Gastrocnemius medialis (tissue), 4 donors: ENCODE results near the gene CEBPG.

Experiments used
- POLR2A ChIP-seq, 2 donors: fragments of 450-650 bp; IDR thresholded peaks; one replicate each; pipeline ENCODE4 v1.6.1; 2017; ENCODE audit warnings: antibody characterized with exemption in 2 of 2, mild to moderate bottlenecking in 2 of 2, moderate library complexity in 2 of 2
- TF ChIP-seq, protein P1 (sequence below), 5 experiments: fragments of 450-650 bp in 3 of 5; fragments of 200-600 bp in 2 of 5; sonication (generic) in 2 of 5; IDR thresholded peaks in 4 of 5; conservative IDR thresholded peaks in 1 of 5; 1 replicate in 4 of 5; 2 replicates in 1 of 5; pipeline ENCODE4 v1.5.1; 2016 to 2019; ENCODE audit warnings: antibody characterized with exemption in 5 of 5, mild to moderate bottlenecking in 3 of 5, moderate library complexity in 3 of 5

DNA sequence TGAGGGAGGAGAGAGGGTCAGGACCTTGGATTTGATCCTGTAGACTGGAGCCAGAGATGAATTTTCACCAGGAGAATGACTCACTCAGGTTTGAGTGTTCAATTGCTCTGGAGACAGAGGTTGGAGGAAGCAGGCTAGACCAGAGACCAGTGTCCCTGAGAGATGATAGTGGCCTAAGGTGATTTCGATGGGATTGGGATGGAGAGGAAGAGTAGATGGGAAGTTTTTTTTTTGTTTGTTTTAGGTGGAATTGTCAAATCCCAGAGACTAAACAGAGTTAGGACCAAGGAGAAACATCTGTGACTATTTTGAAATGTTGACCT lies 2.3 kb downstream of the CEBPG start:
- TF ChIP-seq, protein P1, sequence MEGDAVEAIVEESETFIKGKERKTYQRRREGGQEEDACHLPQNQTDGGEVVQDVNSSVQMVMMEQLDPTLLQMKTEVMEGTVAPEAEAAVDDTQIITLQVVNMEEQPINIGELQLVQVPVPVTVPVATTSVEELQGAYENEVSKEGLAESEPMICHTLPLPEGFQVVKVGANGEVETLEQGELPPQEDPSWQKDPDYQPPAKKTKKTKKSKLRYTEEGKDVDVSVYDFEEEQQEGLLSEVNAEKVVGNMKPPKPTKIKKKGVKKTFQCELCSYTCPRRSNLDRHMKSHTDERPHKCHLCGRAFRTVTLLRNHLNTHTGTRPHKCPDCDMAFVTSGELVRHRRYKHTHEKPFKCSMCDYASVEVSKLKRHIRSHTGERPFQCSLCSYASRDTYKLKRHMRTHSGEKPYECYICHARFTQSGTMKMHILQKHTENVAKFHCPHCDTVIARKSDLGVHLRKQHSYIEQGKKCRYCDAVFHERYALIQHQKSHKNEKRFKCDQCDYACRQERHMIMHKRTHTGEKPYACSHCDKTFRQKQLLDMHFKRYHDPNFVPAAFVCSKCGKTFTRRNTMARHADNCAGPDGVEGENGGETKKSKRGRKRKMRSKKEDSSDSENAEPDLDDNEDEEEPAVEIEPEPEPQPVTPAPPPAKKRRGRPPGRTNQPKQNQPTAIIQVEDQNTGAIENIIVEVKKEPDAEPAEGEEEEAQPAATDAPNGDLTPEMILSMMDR (IDR thresholded peaks at IDR 0.05 in 4 of 5, conservative IDR thresholded peaks at IDR 0.05 in 1 of 5), result no peak
- no peak for TF ChIP-seq POLR2A (IDR thresholded peaks at IDR 0.05)
